PC-3 (cell line): ENCODE results near the gene CAPN12.

Source experiments
- EZH2 ChIP-seq: fragments of 300-600 bp; sonication (generic); IDR thresholded peaks from one replicate; pipeline ENCODE4 v1.6.1; 2017; ENCODE audit warnings: antibody characterized with exemption, mild to moderate bottlenecking, low read length; ENCODE audit not compliant: unreplicated experiment
- EZH2phosphoT487 ChIP-seq: fragments of 300-600 bp; sonication (generic); IDR thresholded peaks from 2 replicates; pipeline ENCODE4 v1.6.1; 2018; ENCODE audit warnings: mild to moderate bottlenecking, antibody characterized with exemption, low read length, borderline replicate concordance
- TF ChIP-seq, protein P1 (sequence below): fragments of 300-600 bp; sonication (generic); conservative IDR thresholded peaks from 2 replicates; pipeline ENCODE4 v1.5.1; 2017; ENCODE audit warnings: antibody characterized with exemption, low read depth, mild to moderate bottlenecking, low read length

- TF ChIP-seq, protein P1, sequence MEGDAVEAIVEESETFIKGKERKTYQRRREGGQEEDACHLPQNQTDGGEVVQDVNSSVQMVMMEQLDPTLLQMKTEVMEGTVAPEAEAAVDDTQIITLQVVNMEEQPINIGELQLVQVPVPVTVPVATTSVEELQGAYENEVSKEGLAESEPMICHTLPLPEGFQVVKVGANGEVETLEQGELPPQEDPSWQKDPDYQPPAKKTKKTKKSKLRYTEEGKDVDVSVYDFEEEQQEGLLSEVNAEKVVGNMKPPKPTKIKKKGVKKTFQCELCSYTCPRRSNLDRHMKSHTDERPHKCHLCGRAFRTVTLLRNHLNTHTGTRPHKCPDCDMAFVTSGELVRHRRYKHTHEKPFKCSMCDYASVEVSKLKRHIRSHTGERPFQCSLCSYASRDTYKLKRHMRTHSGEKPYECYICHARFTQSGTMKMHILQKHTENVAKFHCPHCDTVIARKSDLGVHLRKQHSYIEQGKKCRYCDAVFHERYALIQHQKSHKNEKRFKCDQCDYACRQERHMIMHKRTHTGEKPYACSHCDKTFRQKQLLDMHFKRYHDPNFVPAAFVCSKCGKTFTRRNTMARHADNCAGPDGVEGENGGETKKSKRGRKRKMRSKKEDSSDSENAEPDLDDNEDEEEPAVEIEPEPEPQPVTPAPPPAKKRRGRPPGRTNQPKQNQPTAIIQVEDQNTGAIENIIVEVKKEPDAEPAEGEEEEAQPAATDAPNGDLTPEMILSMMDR = no peak
- TF ChIP-seq EZH2 (no peak), EZH2phosphoT487 (no peak)
Observed at GRCh38 chr19:38727868-38728660, 16.2 kb downstream of the CAPN12 start.
